Measurements from ENCODE around the gene CRHBP. TPM values are rescaled to one million over a fixed set of nuclear protein-coding genes. Genes with fewer than 3 reads are reported as not detected.

Gene CRHBP
- total RNA-seq, 2 donors from 2014 or later, result 0.26 to 0.66 TPM

Small RNA genes lying within 50 kb of the gene (small RNA-seq; reads per million reads assigned to genes)
- not detected for gene RNU6ATAC36P

Other genes starting within 250 kb of the CRHBP start
- 10 to 100 TPM in 1 of 2 donors, 1 to 10 TPM in 1; 2.3 to 13.0 TPM for gene F2R, start 236.9 kb upstream of the CRHBP start, total RNA-seq
- 10 to 100 TPM; 17.5 to 20.2 TPM for gene F2RL1, start 134.0 kb upstream of the CRHBP start, total RNA-seq
- not detected for gene S100Z, start 103.0 kb upstream of the CRHBP start, total RNA-seq
- 10 to 100 TPM in 1 of 2 donors, 1 to 10 TPM in 1; 8.2 to 13.5 TPM for gene AGGF1, start 77.4 kb downstream of the CRHBP start, total RNA-seq
- 10 to 100 TPM in 1 of 2 donors, 1 to 10 TPM in 1; 4.2 to 41.5 TPM for gene ZBED3, start 134.2 kb downstream of the CRHBP start, total RNA-seq

All from body of pancreas (tissue), 2 donors.